ENCODE data around the gene MCOLN1. TPM values are rescaled to one million over a fixed set of nuclear protein-coding genes. Genes with fewer than 3 reads are reported as not detected.

MCOLN1 gene
- total RNA-seq, 1 experiment from 2014 or later: 13.1 TPM

GRCh38 chr19:7579182-7579581, 56.8 kb downstream of the MCOLN1 start:
- no peak overlapping the region for H3K4me3 Mint-ChIP-seq (ENCODE audit: low read depth, unreplicated experiment)
- CTCF ChIA-PET: no interaction called here
- no peaks in the 10 kb centered on the region for H3K9me3 Mint-ChIP-seq (ENCODE audit: low read depth, unreplicated experiment)
- no peaks in the 10 kb centered on the region for H3K4me1 Mint-ChIP-seq (ENCODE audit: low read depth, unreplicated experiment)
- no peak for TF ChIP-seq CTCF (IDR thresholded peaks at IDR 0.05; ENCODE audit: unreplicated experiment)
- intact Hi-C loops (cut with micrococcal nuclease; ENCODE audit: unreplicated experiment): no loop called here
- peaks cover 27% of the 10 kb centered on the region for H3K27me3 Mint-ChIP-seq (ENCODE audit: unreplicated experiment)
- no peak overlapping the region for H3K27ac Mint-ChIP-seq (ENCODE audit: unreplicated experiment)
- DNase-seq: no peak
- no TSS peak for BruUV-seq (replicated peaks)
- no peaks in the 10 kb centered on the region for H3K36me3 Mint-ChIP-seq (ENCODE audit: insufficient read depth, unreplicated experiment)

- H3K27me3 Mint-ChIP-seq (ENCODE audit: unreplicated experiment): peaks cover 15% of the 10 kb centered on the region
- intact Hi-C loops (cut with micrococcal nuclease; ENCODE audit: unreplicated experiment): no loop called here
- no TSS peak for BruUV-seq (replicated peaks)
- no peak for TF ChIP-seq CTCF (IDR thresholded peaks at IDR 0.05; ENCODE audit: unreplicated experiment)
- H3K4me1 Mint-ChIP-seq (ENCODE audit: low read depth, unreplicated experiment): no peaks in the 10 kb centered on the region
- no peak for DNase-seq
- no peaks in the 10 kb centered on the region for H3K36me3 Mint-ChIP-seq (ENCODE audit: insufficient read depth, unreplicated experiment)
- no peak overlapping the region for H3K27ac Mint-ChIP-seq (ENCODE audit: unreplicated experiment)
- CTCF ChIA-PET: no interaction called here
- no peak overlapping the region for H3K4me3 Mint-ChIP-seq (ENCODE audit: low read depth, unreplicated experiment)
- no peaks in the 10 kb centered on the region for H3K9me3 Mint-ChIP-seq (ENCODE audit: low read depth, unreplicated experiment)
Observed at GRCh38 chr19:7582446-7582845, 60.0 kb downstream of the MCOLN1 start.

Other genes starting within 250 kb of the MCOLN1 start
- gene INSR, start 228.2 kb upstream of the MCOLN1 start, total RNA-seq (2022): 7.4 and 8.4 TPM in 2 replicates
- gene ARHGEF18, start 173.7 kb upstream of the MCOLN1 start, total RNA-seq (2022): 31.9 and 34.9 TPM in 2 replicates
- gene PEX11G, start 33.6 kb upstream of the MCOLN1 start, total RNA-seq (2022): 1.3 and 3.4 TPM in 2 replicates
- 22.6 and 23.8 TPM in 2 replicates for gene ZNF358, start 6.5 kb upstream of the MCOLN1 start, total RNA-seq (2022)
- gene PNPLA6, start 13.1 kb downstream of the MCOLN1 start, total RNA-seq (2022): 51.3 and 60.1 TPM in 2 replicates
- gene CAMSAP3, start 73.2 kb downstream of the MCOLN1 start, total RNA-seq (2022): 26.0 and 30.3 TPM in 2 replicates
- gene XAB2, start 106.9 kb downstream of the MCOLN1 start, total RNA-seq (2022): 33.0 and 36.5 TPM in 2 replicates
- 77.6 and 81.3 TPM in 2 replicates for gene PET100, start 107.2 kb downstream of the MCOLN1 start, total RNA-seq (2022)
- gene PCP2, start 111.1 kb downstream of the MCOLN1 start, total RNA-seq (2022): not detected in 2 replicates
- 132 and 150 TPM in 2 replicates for gene STXBP2, start 114.5 kb downstream of the MCOLN1 start, total RNA-seq (2022)
- gene RETN, start 146.4 kb downstream of the MCOLN1 start, total RNA-seq (2022): not detected in 2 replicates
- gene MCEMP1, start 154.5 kb downstream of the MCOLN1 start, total RNA-seq (2022): not detected in 2 replicates
- 82.4 and 87.3 TPM in 2 replicates for gene TRAPPC5, start 158.2 kb downstream of the MCOLN1 start, total RNA-seq (2022)
- gene FCER2, start 179.5 kb downstream of the MCOLN1 start, total RNA-seq (2022): not detected in 2 replicates
- not detected in 2 replicates for gene CLEC4G, start 209.5 kb downstream of the MCOLN1 start, total RNA-seq (2022)
- not detected in 2 replicates for gene CD209, start 224.9 kb downstream of the MCOLN1 start, total RNA-seq (2022)
- not detected in 2 replicates for gene CLEC4M, start 240.6 kb downstream of the MCOLN1 start, total RNA-seq (2022)